Fibroblast of villous mesenchyme (primary cell): ENCODE data around the gene CMTM3. TPM values are rescaled to one million over a fixed set of nuclear protein-coding genes. Genes with fewer than 3 reads are reported as not detected.

ENCODE experiments used
- DNase-seq: peaks from one replicate; pipeline ENCODE4 v3.0.0-alpha.2; 2010; ENCODE audit warnings: low read depth
- H3K4me3 ChIP-seq: 2 replicates; pipeline ENCODE4 v1.5.1; 2011; ENCODE audit warnings: low read depth, mild to moderate bottlenecking, low read length
- CTCF ChIP-seq: IDR thresholded peaks from 2 replicates; pipeline ENCODE4 v1.5.1; 2012; ENCODE audit warnings: low read depth, mild to moderate bottlenecking, low read length; ENCODE audit not compliant: insufficient read depth
- total RNA-seq: library from RNA; depleted of rRNA; stranded (reverse); fragments of >200 nt; gene quantifications from 2 replicates; pipeline ENCODE4 v1.2.3, GENCODE V29; 2012

Gene CMTM3
- total RNA-seq, 1 donor, result 22.0 TPM

GRCh38 chr16:66617010-66617434, 12.5 kb downstream of the CMTM3 start:
- no peak for TF ChIP-seq CTCF
- no peak for DNase-seq
- no peak overlapping the region for H3K4me3 ChIP-seq

GRCh38 chr16:66617728-66618127, 13.2 kb downstream of the CMTM3 start:
- TF ChIP-seq CTCF, result no peak
- DNase-seq, result no peak

GRCh38 chr16:66618588-66619375, 14.3 kb downstream of the CMTM3 start:
- no peak for TF ChIP-seq CTCF
- peak; percentile 95 for DNase-seq
- no peak overlapping the region for H3K4me3 ChIP-seq

More at GRCh38 chr16:66617728-66618127, 13.2 kb downstream of the CMTM3 start:
- H3K4me3 ChIP-seq, result no peak overlapping the region

GRCh38 chr16:66619534-66620428, 15.3 kb downstream of the CMTM3 start:
- H3K4me3 ChIP-seq, result no peak overlapping the region
- no peak for TF ChIP-seq CTCF
- DNase-seq, result peak; percentile 77

GRCh38 chr16:66620429-66620795, 15.9 kb downstream of the CMTM3 start:
- no peak for DNase-seq

GRCh38 chr16:66621973-66622372, 17.5 kb downstream of the CMTM3 start:
- TF ChIP-seq CTCF, result no peak
- DNase-seq, result no peak
- H3K4me3 ChIP-seq, result no peak overlapping the region

More at GRCh38 chr16:66620429-66620795, 15.9 kb downstream of the CMTM3 start:
- no peak overlapping the region for H3K4me3 ChIP-seq
- TF ChIP-seq CTCF, result no peak
